HG03442 (cell line): Measurements from ENCODE around the gene CELSR2.

Experiments
- ATAC-seq: cut with Tn5 transposase; IDR thresholded peaks from one replicate; pipeline ENCODE4 v1.9.1; 2021; ENCODE audit warnings: mild to moderate bottlenecking, moderate library complexity; ENCODE audit not compliant: unreplicated experiment

CELSR2 gene

GRCh38 chr1:109251277-109252166 is 2.2 kb downstream of the CELSR2 start:
- no peak for ATAC-seq

- no peak for ATAC-seq
Measured at GRCh38 chr1:109252167-109252892, 3.0 kb downstream of the CELSR2 start.

- no peak for ATAC-seq
Measured at GRCh38 chr1:109252893-109253802, 3.8 kb downstream of the CELSR2 start.

GRCh38 chr1:109253803-109254620 is 4.7 kb downstream of the CELSR2 start:
- no peak for ATAC-seq

GRCh38 chr1:109254621-109255096 is 5.3 kb downstream of the CELSR2 start:
- no peak for ATAC-seq

- no peak for ATAC-seq
Measured at GRCh38 chr1:109255097-109255651, 5.8 kb downstream of the CELSR2 start.

- no peak for ATAC-seq
Measured at GRCh38 chr1:109255678-109256077, 6.3 kb downstream of the CELSR2 start.

GRCh38 chr1:109256085-109256484 is 6.7 kb downstream of the CELSR2 start:
- no peak for ATAC-seq

GRCh38 chr1:109256971-109257681 is 7.8 kb downstream of the CELSR2 start:
- no peak for ATAC-seq

- no peak for ATAC-seq
Measured at GRCh38 chr1:109257682-109258421, 8.5 kb downstream of the CELSR2 start.

- no peak for ATAC-seq
Measured at GRCh38 chr1:109258481-109259466, 9.4 kb downstream of the CELSR2 start.

- ATAC-seq = no peak
Measured at GRCh38 chr1:109259674-109260557, 10.6 kb downstream of the CELSR2 start.

- ATAC-seq = no peak
Measured at GRCh38 chr1:109261006-109261405, 11.7 kb downstream of the CELSR2 start.

GRCh38 chr1:109261578-109261977 is 12.2 kb downstream of the CELSR2 start:
- ATAC-seq = no peak

GRCh38 chr1:109262231-109263055 is 13.1 kb downstream of the CELSR2 start:
- no peak for ATAC-seq
